Right lobe of liver (tissue), 6 donors: ENCODE measurements around the gene C1orf50. TPM values are rescaled to one million over a fixed set of nuclear protein-coding genes. Genes with fewer than 3 reads are reported as not detected.

ENCODE experiments used
- ATAC-seq, 4 donors: fragments of 200-7000 bp; cut with Tn5 transposase; one replicate each; pipeline ENCODE4 v1.9.1; 2020; ENCODE audit warnings: mild to moderate bottlenecking in 4 of 4, moderate library complexity in 4 of 4
- DNase-seq, 3 donors: peaks; one replicate each; pipeline ENCODE4 v3.0.0-alpha.2; 2020
- H3K27ac ChIP-seq, 3 donors: fragments of 200-600 bp; one replicate each; pipeline ENCODE4 v1.8.0; 2022
- H3K27me3 ChIP-seq, 2 donors: fragments of 200-600 bp; one replicate each; pipeline ENCODE4 v1.8.0; 2022
- H3K36me3 ChIP-seq, 4 donors: fragments of 200-600 bp; sonication (generic) in 1 of 4; one replicate each; pipeline versions ENCODE4 v1.5.1 to v1.8.0; 2017 to 2022; ENCODE audit warnings: control low read depth in 1 of 4
- H3K4me1 ChIP-seq, 4 donors: fragments of 200-600 bp; sonication (generic) in 1 of 4; one replicate each; pipeline versions ENCODE4 v1.5.1 to v1.8.0; 2017 to 2022; ENCODE audit warnings: control low read depth in 1 of 4
- H3K4me3 ChIP-seq, 3 donors: fragments of 200-600 bp; one replicate each; pipeline ENCODE4 v1.8.0; 2022
- H3K9me3 ChIP-seq, 4 donors: fragments of 200-600 bp; sonication (generic) in 1 of 4; one replicate each; pipeline versions ENCODE4 v1.5.1 to v1.8.0; 2017 to 2022; ENCODE audit warnings: control low read depth in 1 of 4
- POLR2A ChIP-seq: fragments of 450-650 bp; IDR thresholded peaks from one replicate; pipeline ENCODE4 v1.6.1; 2017; ENCODE audit warnings: antibody characterized with exemption, mild to moderate bottlenecking
- WGBS: methylation state at CpG from one replicate; pipeline ENCODE4 v1.1.6; 2018; ENCODE audit warnings: low coverage, low lambda C conversion rate; ENCODE audit not compliant: insufficient coverage; ENCODE audit errors: missing lambda C conversion rate; 5-methylcytosine and 5-hydroxymethylcytosine counted together
- intact Hi-C, 2 donors: fragments of 100-400 bp; cut with DNase I; formaldehyde crosslinking; loops; one replicate each; pipeline versions ENCODE4 v1.11.2 to v1.14.1; 2022
- total RNA-seq, 6 experiments: library from RNA; depleted of rRNA in 2 of 6; stranded (reverse); fragments of >200 nt in 2 of 6; fragmentation: NEBNext Ultra II Directional in 3 of 6; extraction: Animal tissue kit (Norgen Biotek cat#: 25700) in 3 of 6; gene quantifications; one replicate each; pipeline versions ENCODE4 v1.1.0 to v1.2.4, GENCODE V29; 2016 to 2023
- TF ChIP-seq, protein P1 (sequence below), 4 donors: fragments of 200-600 bp in 3 of 4; fragments of 450-650 bp in 1 of 4; IDR thresholded peaks; one replicate each; pipeline versions ENCODE4 v1.5.1 to v1.8.0; 2016 to 2022; ENCODE audit warnings: antibody characterized with exemption in 4 of 4, mild to moderate bottlenecking in 2 of 4
- donor health status: DM: no; HTN: yes; CAD: no.
- donor health status: DM: no; HTN: no; CAD: no.
- donor health status: DM: no; HTN: no; CAD: no.
- donor health status: DM: no; HTN: yes; CAD: no.
- donor health status: DM: no; HTN: yes; CAD: no.

Gene C1orf50
- total RNA-seq, 6 experiments from 2014 or later = 4.7 to 6.4 (median 5.3) TPM

DNA sequence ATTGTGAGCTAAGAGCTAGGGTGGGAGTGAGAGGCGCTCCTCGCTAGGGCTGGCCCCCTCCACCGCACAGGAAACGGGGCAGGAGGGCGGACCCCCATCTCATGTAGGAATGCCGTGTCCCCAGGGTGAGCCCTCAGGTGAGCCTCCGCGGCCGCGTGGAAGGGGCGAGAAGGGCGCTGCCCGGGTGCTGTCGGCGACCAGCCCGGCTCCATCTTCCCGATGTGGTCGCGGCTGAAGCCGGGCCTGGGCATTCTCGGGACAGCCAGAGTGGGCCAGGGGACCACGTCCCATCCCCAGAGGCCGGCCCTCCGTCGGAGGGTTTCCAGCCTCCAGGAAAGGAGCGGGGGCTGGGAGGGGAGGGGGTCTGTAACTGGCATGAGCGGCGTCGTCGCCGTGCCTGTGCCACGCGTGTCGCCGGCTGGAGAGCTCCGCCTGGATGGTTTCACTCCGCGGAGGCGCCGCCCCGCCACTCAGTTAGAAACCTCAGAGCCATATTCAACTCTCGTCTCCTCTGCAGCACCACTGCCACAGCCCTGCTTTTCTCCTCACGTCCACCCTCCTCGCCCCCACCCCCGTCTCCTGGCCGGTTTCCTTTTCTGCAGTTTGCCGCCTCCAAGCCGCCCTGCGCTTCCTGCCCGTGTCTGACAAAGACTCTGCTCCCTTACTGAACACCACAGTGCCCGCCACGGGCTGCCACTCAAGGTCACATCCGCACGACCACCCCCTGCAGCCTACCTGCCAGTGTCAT lies 18.1 kb downstream of the C1orf50 start, which contains the start of gene TMEM269:
TMEM269 (plus strand) TSS at position 46 of the 748 bp plus-strand sequence. CDS start 4,903 bp downstream, outside the sequence.
- H3K36me3 ChIP-seq = no peaks in the 10 kb centered on the region
- TF ChIP-seq, protein P1, sequence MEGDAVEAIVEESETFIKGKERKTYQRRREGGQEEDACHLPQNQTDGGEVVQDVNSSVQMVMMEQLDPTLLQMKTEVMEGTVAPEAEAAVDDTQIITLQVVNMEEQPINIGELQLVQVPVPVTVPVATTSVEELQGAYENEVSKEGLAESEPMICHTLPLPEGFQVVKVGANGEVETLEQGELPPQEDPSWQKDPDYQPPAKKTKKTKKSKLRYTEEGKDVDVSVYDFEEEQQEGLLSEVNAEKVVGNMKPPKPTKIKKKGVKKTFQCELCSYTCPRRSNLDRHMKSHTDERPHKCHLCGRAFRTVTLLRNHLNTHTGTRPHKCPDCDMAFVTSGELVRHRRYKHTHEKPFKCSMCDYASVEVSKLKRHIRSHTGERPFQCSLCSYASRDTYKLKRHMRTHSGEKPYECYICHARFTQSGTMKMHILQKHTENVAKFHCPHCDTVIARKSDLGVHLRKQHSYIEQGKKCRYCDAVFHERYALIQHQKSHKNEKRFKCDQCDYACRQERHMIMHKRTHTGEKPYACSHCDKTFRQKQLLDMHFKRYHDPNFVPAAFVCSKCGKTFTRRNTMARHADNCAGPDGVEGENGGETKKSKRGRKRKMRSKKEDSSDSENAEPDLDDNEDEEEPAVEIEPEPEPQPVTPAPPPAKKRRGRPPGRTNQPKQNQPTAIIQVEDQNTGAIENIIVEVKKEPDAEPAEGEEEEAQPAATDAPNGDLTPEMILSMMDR (IDR thresholded peaks at IDR 0.05) = no peak
- no peak for TF ChIP-seq POLR2A
- DNase-seq (peak in 1 of 3 donors; percentile 30), ATAC-seq (peak; percentile 44 to 53 (median 50))
- H3K9me3 ChIP-seq = no peaks in the 10 kb centered on the region
- H3K4me3 ChIP-seq = peak within 1 kb of the TSS; percentile 14 to 35 (median 21)
- H3K27ac ChIP-seq = no peak within 1 kb of the TSS
- WGBS = 17% methylated on average over 13 of the region's 54 CpGs
- no peaks in the 10 kb centered on the region for H3K27me3 ChIP-seq
- peaks cover 0 to 7% (median 0%) of the 10 kb centered on the region in 4 donors for H3K4me1 ChIP-seq
- intact Hi-C loops = no loop called here

DNA sequence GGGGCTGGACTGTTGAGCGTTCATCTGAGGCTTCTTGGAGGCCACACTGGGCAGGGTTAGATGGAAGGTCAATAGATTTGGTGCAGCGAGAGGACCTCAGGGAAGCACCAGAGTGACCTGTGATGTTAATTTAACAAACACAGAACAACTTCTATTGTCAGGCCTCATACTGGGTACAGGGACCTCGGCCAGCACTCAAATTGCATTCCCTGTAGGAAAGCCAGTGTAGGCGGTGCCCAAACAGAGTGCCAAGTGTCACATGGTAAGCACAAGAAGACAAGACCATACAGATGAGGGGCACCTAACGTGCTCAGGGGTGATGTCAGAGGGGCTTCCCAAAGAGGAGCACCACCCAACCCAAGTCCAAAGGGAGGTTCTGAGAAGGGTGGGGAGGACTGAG lies 19.0 kb downstream of the C1orf50 start:
- ATAC-seq (no peak), DNase-seq (no peak)
- 84% methylated on average over 5 of the region's 5 CpGs for WGBS
- Histone ChIP-seq H3K4me1 (peaks cover 0 to 7% (median 0%) of the 10 kb centered on the region in 4 donors), H3K36me3 (no peaks in the 10 kb centered on the region), H3K9me3 (no peaks in the 10 kb centered on the region), H3K4me3 (no peak overlapping the region), H3K27ac (no peak overlapping the region), H3K27me3 (no peaks in the 10 kb centered on the region)
- TF ChIP-seq, protein P1 (IDR thresholded peaks at IDR 0.05) = no peak
- TF ChIP-seq POLR2A = no peak
- intact Hi-C loops = no loop called here

DNA sequence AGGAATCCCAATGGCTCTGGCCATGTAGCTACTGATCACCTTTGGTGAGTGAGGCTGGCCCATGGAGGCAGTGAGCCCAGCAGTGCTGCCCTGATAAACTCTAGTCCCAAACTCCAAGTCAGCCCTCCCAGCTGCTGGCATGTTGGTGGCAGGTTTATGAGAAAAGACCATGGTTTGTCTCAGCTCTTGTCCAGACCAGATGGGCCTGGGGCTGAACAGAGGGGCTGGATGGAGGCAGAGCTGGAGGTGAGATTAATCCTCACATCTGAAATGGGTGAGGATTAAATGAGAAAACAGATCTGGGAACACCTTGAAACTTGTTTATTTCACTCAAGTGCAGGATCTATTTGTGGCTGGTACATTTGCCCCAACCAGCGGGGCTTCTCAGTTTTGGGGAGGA lies 21.0 kb downstream of the C1orf50 start:
- DNase-seq (no peak), ATAC-seq (no peak)
- peaks cover 0 to 7% (median 0%) of the 10 kb centered on the region in 4 donors for H3K4me1 ChIP-seq
- no peak overlapping the region for H3K27ac ChIP-seq
- no peaks in the 10 kb centered on the region for H3K36me3 ChIP-seq
- WGBS = 88% methylated on average over 1 of the region's 1 CpG
- no peaks in the 10 kb centered on the region for H3K9me3 ChIP-seq
- H3K27me3 ChIP-seq = no peaks in the 10 kb centered on the region
- intact Hi-C loops = no loop called here
- no peak overlapping the region for H3K4me3 ChIP-seq
- TF ChIP-seq POLR2A = no peak
- TF ChIP-seq, protein P1 (IDR thresholded peaks at IDR 0.05) = no peak

DNA sequence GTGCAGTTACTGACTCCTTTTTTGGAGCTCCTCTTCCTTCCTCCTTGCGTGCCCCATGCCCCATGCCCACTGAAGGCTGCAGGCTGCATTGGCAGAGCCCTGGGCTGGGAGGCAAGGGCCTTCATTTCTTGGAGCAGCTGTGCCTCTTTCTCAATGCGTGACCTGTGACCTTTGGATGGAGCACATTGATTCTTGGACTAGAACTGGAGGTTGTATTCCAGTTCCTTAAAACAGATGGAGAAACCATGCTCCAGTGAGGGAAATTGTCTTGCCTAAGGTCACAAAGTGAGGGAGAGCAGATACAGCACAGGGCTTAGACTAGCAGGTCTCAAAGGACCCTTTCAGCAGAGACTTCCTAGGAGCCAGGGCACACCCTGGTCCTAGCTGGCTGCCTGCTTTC lies 26.8 kb downstream of the C1orf50 start:
- H3K27me3 ChIP-seq = no peaks in the 10 kb centered on the region
- intact Hi-C loops = no loop called here
- no peaks in the 10 kb centered on the region for H3K4me1 ChIP-seq
- H3K27ac ChIP-seq = no peak overlapping the region
- no peak for TF ChIP-seq POLR2A
- TF ChIP-seq, protein P1 (IDR thresholded peaks at IDR 0.05) = no peak
- no peak overlapping the region for H3K4me3 ChIP-seq
- ATAC-seq (no peak), DNase-seq (no peak)
- WGBS = no CpG with 5 or more reads among the region's 2 CpGs
- H3K9me3 ChIP-seq = no peaks in the 10 kb centered on the region
- H3K36me3 ChIP-seq = no peaks in the 10 kb centered on the region
